AG09319 (cell line): ENCODE results near the gene MGME1.

Experiments used
- DNase-seq: peaks from one replicate; pipeline ENCODE4 v3.0.0-alpha.2; 2010; ENCODE audit warnings: low read depth; ENCODE audit errors: extremely low read depth
- CTCF ChIP-seq: IDR thresholded peaks from 2 replicates; pipeline ENCODE4 v1.5.1; 2011; ENCODE audit warnings: low read depth, mild to moderate bottlenecking, inconsistent platforms, low read length, moderate library complexity

MGME1 gene

DNA sequence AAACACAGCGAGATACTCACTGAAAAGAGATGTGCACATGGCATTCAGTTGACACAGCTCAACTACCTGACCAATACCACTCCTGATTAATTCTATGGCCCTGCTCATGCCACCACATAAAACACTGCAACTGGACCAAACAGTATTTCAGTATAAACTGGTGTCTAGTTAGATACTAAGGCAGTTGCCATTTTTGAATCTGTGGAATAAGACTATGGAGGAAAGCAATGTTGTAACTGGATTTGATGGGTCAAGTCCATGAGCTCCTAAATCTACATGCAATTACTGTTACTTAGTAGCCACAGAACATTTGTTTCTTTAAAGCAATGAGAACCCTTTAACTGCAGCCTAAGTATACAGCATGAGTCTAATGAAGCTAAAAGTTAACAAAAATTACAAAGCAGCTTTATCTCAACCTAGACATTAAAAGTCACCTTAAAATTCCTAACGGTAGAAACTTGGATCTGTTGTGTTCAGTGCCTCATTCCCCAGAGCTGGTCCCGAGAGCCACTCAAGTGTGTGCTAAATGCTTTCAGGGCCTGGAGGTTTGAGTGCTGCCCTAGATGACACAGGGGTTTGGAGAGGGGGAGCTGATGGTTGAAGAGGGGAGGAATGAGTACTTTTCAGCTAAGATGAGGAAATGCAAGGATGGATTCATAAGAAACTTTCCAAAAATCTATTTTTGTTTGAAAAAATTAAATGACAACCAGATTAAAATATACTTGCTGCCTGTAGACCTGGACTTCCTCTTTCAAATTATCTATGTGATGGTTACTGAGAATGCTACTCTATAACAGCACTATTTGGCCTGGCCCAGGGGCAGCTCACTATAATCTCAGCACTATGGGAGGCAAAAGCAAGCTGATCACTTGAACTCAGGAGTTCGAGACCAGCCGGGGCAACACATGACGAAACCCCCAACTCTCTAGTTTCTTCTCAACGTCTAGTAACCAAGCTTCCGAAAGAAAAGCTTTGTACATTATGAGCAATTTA, 15.8 kb upstream of the MGME1 start:
- TF ChIP-seq CTCF = no peak
- no peak for DNase-seq

GRCh38 chr20:17953935-17954334, 14.9 kb upstream of the MGME1 start:
- TF ChIP-seq CTCF = no peak
- no peak for DNase-seq

GRCh38 chr20:17955302-17955701, 13.5 kb upstream of the MGME1 start:
- TF ChIP-seq CTCF = no peak
- DNase-seq = no peak

DNA sequence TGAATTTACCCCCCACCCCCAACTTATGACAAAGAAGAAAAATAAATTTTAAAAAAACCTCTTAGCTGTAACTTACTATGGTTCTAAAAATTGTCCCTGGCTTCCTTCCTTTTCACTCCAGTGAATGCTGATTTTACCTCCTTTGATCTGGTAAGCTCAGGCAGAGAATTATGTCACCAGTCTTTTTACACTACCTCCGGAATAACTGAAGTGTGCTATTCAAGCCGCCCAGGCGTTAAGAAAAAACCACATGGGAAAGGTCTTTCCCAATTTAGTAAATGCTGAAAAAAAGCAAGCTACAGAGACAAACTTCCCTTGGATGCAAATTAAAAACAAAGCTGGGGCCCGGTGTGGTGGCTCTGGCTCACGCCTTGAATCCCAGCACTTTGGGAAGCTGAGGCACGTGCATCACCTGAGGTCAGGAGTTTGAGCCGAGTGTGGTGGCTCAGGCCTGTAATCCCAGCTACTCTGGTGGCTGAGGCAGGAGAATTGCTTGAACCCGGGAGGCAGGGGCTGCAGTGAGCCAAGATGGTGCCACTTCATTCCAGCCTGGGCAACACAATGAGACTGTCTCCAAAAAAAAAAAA, 12.6 kb upstream of the MGME1 start:
- TF ChIP-seq CTCF = no peak
- DNase-seq = no peak

GRCh38 chr20:17957505-17958363, 11.1 kb upstream of the MGME1 start:
- no peak for DNase-seq
- no peak for TF ChIP-seq CTCF

- peak; percentile 24 for TF ChIP-seq CTCF
- DNase-seq = no peak
Observed at GRCh38 chr20:17958373-17959256, 10.2 kb upstream of the MGME1 start.
